ENCODE measurements around the gene EML6.
A peak's percentile ranks its signal among the peaks of the same experiment; 100 is the strongest.

DNA sequence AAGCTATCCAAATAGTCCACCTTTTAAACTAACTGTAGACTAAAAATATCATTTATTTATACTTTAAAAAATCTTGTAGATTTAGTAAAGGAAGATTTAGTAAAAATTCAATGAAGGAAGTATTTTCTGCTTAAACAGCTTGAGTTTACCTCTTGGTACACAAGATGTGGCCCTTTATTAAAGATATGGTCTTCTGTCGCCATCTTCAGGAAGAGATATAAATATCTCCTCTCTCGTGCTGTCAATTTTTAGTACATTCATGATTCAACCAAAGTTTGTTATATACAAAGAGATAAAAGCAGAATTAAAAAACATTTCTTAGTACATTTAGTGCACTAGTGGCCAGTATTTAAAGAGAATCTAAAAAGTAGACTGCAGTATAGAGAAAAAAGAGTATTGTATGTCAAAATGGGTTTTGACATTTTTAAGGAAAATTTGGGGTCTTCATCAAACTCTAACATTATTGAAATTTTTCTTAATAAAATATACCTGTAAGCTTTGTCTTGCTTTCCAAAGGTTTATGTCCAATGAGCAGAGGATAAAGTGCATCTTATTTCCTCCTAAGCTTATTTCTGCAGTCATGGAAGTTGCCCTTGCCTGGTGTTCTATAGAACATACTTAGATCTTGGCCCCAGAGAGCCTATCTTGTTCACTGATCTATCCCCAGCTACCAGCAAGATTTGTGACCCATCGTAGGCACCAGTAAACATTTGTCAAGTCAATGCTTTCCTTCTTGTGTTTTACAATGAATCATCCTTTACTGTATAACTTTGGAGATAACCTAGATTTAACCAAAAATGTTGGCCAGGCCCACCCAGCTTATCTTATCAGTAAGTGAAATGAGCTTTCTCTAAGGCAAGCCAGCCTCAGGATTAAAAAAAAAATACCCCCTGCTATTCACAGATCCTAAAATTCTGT is 18.5 kb upstream of the EML6 start:
- TF ChIP-seq, protein P1, sequence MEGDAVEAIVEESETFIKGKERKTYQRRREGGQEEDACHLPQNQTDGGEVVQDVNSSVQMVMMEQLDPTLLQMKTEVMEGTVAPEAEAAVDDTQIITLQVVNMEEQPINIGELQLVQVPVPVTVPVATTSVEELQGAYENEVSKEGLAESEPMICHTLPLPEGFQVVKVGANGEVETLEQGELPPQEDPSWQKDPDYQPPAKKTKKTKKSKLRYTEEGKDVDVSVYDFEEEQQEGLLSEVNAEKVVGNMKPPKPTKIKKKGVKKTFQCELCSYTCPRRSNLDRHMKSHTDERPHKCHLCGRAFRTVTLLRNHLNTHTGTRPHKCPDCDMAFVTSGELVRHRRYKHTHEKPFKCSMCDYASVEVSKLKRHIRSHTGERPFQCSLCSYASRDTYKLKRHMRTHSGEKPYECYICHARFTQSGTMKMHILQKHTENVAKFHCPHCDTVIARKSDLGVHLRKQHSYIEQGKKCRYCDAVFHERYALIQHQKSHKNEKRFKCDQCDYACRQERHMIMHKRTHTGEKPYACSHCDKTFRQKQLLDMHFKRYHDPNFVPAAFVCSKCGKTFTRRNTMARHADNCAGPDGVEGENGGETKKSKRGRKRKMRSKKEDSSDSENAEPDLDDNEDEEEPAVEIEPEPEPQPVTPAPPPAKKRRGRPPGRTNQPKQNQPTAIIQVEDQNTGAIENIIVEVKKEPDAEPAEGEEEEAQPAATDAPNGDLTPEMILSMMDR (IDR thresholded peaks at IDR 0.05; ENCODE audit: low read depth, low read length): peak; percentile 67
- TF ChIP-seq EZH2phosphoT487 (IDR thresholded peaks at IDR 0.05; ENCODE audit: low read depth): no peak
